HepG2 (cell line): ENCODE measurements around the gene NEURL1. TPM values are rescaled to one million over a fixed set of nuclear protein-coding genes. Genes with fewer than 3 reads are reported as not detected.

ENCODE experiments used
- BCL6 ChIP-seq: IDR thresholded peaks from 2 replicates; pipeline ENCODE4 v1.6.1; 2016; ENCODE audit warnings: missing genetic modification reagents, missing compliant biosample characterization
- CBX5 ChIP-seq: sonication (generic); formaldehyde crosslinking; IDR thresholded peaks from 2 replicates; pipeline ENCODE4 v1.4.0; 2020; ENCODE audit warnings: missing genetic modification reagents, borderline replicate concordance
- ELF3 ChIP-seq: IDR thresholded peaks from 2 replicates; pipeline ENCODE4 v1.6.1; 2016; ENCODE audit warnings: missing genetic modification reagents, missing compliant biosample characterization
- EP300 ChIP-seq, 3 experiments: sonication (generic) in 1 of 3; formaldehyde crosslinking in 1 of 3; IDR thresholded peaks; 2 replicates each; pipeline versions ENCODE4 v1.5.1 to v1.6.1; 2011 to 2020; ENCODE audit warnings: low read depth in 2 of 3, low read length in 2 of 3, borderline replicate concordance in 1 of 3, improper control_type of control experiment in 1 of 3, mild to moderate bottlenecking in 1 of 3, missing genetic modification reagents in 1 of 3, moderate library complexity in 1 of 3
- ETV5 ChIP-seq: IDR thresholded peaks from 2 replicates; pipeline ENCODE4 v1.6.1; 2018; ENCODE audit warnings: missing biosample characterization, missing genetic modification reagents, inconsistent platforms, borderline replicate concordance
- FOSL2 ChIP-seq: sonication (generic); formaldehyde crosslinking; IDR thresholded peaks from 2 replicates; pipeline ENCODE4 v1.4.0; 2020; ENCODE audit warnings: missing genetic modification reagents
- FOXJ3 ChIP-seq: sonication (generic); formaldehyde crosslinking; IDR thresholded peaks from 2 replicates; pipeline ENCODE4 v1.4.0; 2020; ENCODE audit warnings: missing genetic modification reagents, mild to moderate bottlenecking, borderline replicate concordance
- FOXK1 ChIP-seq: sonication (generic); formaldehyde crosslinking; IDR thresholded peaks from 2 replicates; pipeline ENCODE4 v1.4.0; 2020; ENCODE audit warnings: low read depth, missing genetic modification reagents, borderline replicate concordance
- GATA4 ChIP-seq: sonication (generic); IDR thresholded peaks from 2 replicates; pipeline ENCODE4 v1.6.1; 2016; ENCODE audit warnings: antibody characterized with exemption, low read depth, borderline replicate concordance
- HHEX ChIP-seq: IDR thresholded peaks from 2 replicates; pipeline ENCODE4 v1.6.1; 2016; ENCODE audit warnings: control low read depth
- HNF4A ChIP-seq: sonication (generic); formaldehyde crosslinking; IDR thresholded peaks from 2 replicates; pipeline ENCODE4 v1.4.0; 2020; ENCODE audit warnings: missing genetic modification reagents
- IRF2 ChIP-seq: IDR thresholded peaks from 2 replicates; pipeline ENCODE4 v1.6.1; 2018; ENCODE audit warnings: missing genetic modification reagents, missing compliant biosample characterization
- KDM6A ChIP-seq: IDR thresholded peaks from 2 replicates; pipeline ENCODE4 v1.6.1; 2016; ENCODE audit warnings: low read depth
- KLF13 ChIP-seq: sonication (generic); formaldehyde crosslinking; IDR thresholded peaks from 2 replicates; pipeline ENCODE4 v1.4.0; 2020; ENCODE audit warnings: mild to moderate bottlenecking, missing genetic modification reagents
- NR2F2 ChIP-seq: IDR thresholded peaks from 2 replicates; pipeline ENCODE4 v1.6.1; 2012; ENCODE audit warnings: low read depth, inconsistent platforms, borderline replicate concordance
- TBX3 ChIP-seq: fragments of 450-650 bp; IDR thresholded peaks from 2 replicates; pipeline ENCODE4 v1.6.1; 2017; ENCODE audit warnings: antibody characterized with exemption, mild to moderate bottlenecking, inconsistent platforms, borderline replicate concordance
- TEAD2 ChIP-seq: sonication (generic); formaldehyde crosslinking; IDR thresholded peaks from 2 replicates; pipeline ENCODE4 v1.9.0; 2021; ENCODE audit warnings: missing genetic modification reagents
- ZGPAT ChIP-seq: IDR thresholded peaks from 2 replicates; pipeline ENCODE4 v1.6.1; 2016; ENCODE audit warnings: mild to moderate bottlenecking
- ZNF263 ChIP-seq: sonication (generic); formaldehyde crosslinking; IDR thresholded peaks from 2 replicates; pipeline ENCODE4 v1.4.0; 2020; ENCODE audit warnings: missing genetic modification reagents
- ZNF326 ChIP-seq: sonication (generic); formaldehyde crosslinking; IDR thresholded peaks from 2 replicates; pipeline ENCODE4 v1.4.0; 2020; ENCODE audit warnings: missing genetic modification reagents, borderline replicate concordance
- ZNF414 ChIP-seq: sonication (generic); formaldehyde crosslinking; IDR thresholded peaks from 2 replicates; pipeline ENCODE4 v1.5.0; 2020; ENCODE audit warnings: missing genetic modification reagents
- ZNF609 ChIP-seq: sonication (generic); formaldehyde crosslinking; IDR thresholded peaks from 2 replicates; pipeline ENCODE4 v1.4.0; 2020; ENCODE audit warnings: mild to moderate bottlenecking, missing genetic modification reagents, borderline replicate concordance
- ZNF670 ChIP-seq: sonication (generic); formaldehyde crosslinking; IDR thresholded peaks from 2 replicates; pipeline ENCODE4 v1.8.0; 2022; ENCODE audit warnings: mild to moderate bottlenecking, missing genetic modification reagents, borderline replicate concordance
- ZNF792 ChIP-seq: IDR thresholded peaks from 2 replicates; pipeline ENCODE4 v1.6.1; 2016
- ZSCAN22 ChIP-seq: sonication (generic); formaldehyde crosslinking; IDR thresholded peaks from 2 replicates; pipeline ENCODE4 v1.4.0; 2020; ENCODE audit warnings: mild to moderate bottlenecking, missing genetic modification reagents
- polyA plus RNA-seq, 8 experiments: library from polyadenylated mRNA; depleted of rRNA in 3 of 8; stranded (reverse) in 7 of 8; unstranded in 1 of 8; fragments of >200 nt; fragmentation: Illumina TruSeq in 4 of 8; extraction: Trizol in 4 of 8; gene quantifications; 2 replicates each; pipeline versions ENCODE4 v1.2.1 to v1.2.3, GENCODE V29; 2011 to 2016; ENCODE audit warnings: low read depth in 4 of 8, missing spikeins in 1 of 8, mixed read lengths in 1 of 8; ENCODE audit not compliant: insufficient read depth in 1 of 8
- total RNA-seq, 5 experiments: library from RNA; depleted of rRNA; stranded (reverse); fragments of >200 nt; fragmentation: Illumina TruSeq; extraction: Trizol; gene quantifications; 2 replicates each; pipeline ENCODE4 v1.2.3, GENCODE V29; 2016; ENCODE audit warnings: low read depth in 1 of 5

NEURL1 gene
- total and polyA plus RNA-seq, 2 of the 13 experiments (the other 11 are each of a cell fraction or from before 2014, with no cell fraction given): not detected

- TF ChIP-seq CBX5 (CRISPR knock-in tag): peak; percentile 70; the same call in 1 of the 2 replicates
- TF ChIP-seq TBX3: peak; percentile 36; the same call in 1 of the 2 replicates
- TF ChIP-seq FOSL2 (CRISPR knock-in tag): peak; percentile 59; the same call in 1 of the 2 replicates
- peak; percentile 83; the same call in 1 of the 2 replicates for TF ChIP-seq IRF2 (CRISPR knock-in tag)
- TF ChIP-seq ZNF414 (CRISPR knock-in tag): no peak
- no peak for TF ChIP-seq ZSCAN22 (CRISPR knock-in tag)
- TF ChIP-seq ZNF263 (CRISPR knock-in tag): peak; percentile 97
- no peak for TF ChIP-seq GATA4
- TF ChIP-seq KDM6A (CRISPR knock-in tag): peak; percentile 55; the same call in 1 of the 2 replicates
- TF ChIP-seq HNF4A (CRISPR knock-in tag): 0 out of 2 replicates have a peak, but pooled peaks have one; percentile 42
- TF ChIP-seq FOXJ3: peak; percentile 54; the same call in 1 of the 2 replicates
- no peak for TF ChIP-seq KLF13
- TF ChIP-seq FOXK1 (CRISPR knock-in tag): peak; percentile 60; the same call in 1 of the 2 replicates
- TF ChIP-seq ZNF670 (CRISPR knock-in tag): 0 out of 2 replicates have a peak, but pooled peaks have one; percentile 59
- TF ChIP-seq EP300 (IDR thresholded peaks at IDR 0.05; ENCODE audit: low read depth in 2 of 2, low read length in 2 of 2): peak in 1 of 2 experiments; percentile 66; a peak in 2 of 4 replicates
- no peak for TF ChIP-seq EP300 (CRISPR knock-in tag; IDR thresholded peaks at IDR 0.05; ENCODE audit: borderline replicate concordance)
- TF ChIP-seq ZNF326 (CRISPR knock-in tag): no peak
- TF ChIP-seq HHEX (CRISPR knock-in tag): 0 out of 2 replicates have a peak, but pooled peaks have one; percentile 36
- TF ChIP-seq ZNF609: peak; percentile 90; the same call in 1 of the 2 replicates
- TF ChIP-seq ELF3: peak; percentile 70
- TF ChIP-seq ETV5 (CRISPR knock-in tag): peak; percentile 84; the same call in 1 of the 2 replicates
- TF ChIP-seq NR2F2: peak; percentile 64; the same call in 1 of the 2 replicates
- peak; percentile 58 for TF ChIP-seq ZGPAT (CRISPR knock-in tag)
- peak; percentile 99 for TF ChIP-seq BCL6 (CRISPR knock-in tag)
- TF ChIP-seq TEAD2 (CRISPR knock-in tag): no peak
- TF ChIP-seq ZNF792 (CRISPR knock-in tag): peak; percentile 75; the same call in 1 of the 2 replicates
Measured at GRCh38 chr10:103576862-103577261, 83.4 kb downstream of the NEURL1 start (continued).
